Spleen (tissue), 7 donors: Measurements from ENCODE around the gene SIGLEC1.

ENCODE experiments used
- POLR2A ChIP-seq, 3 donors: fragments of 450-650 bp; IDR thresholded peaks; one replicate each; pipeline ENCODE4 v1.5.1; 2017; ENCODE audit warnings: antibody characterized with exemption in 3 of 3, mild to moderate bottlenecking in 1 of 3
- TF ChIP-seq, protein P1 (sequence below), 11 experiments: fragments of 200-600 bp in 7 of 11; fragments of 450-650 bp in 4 of 11; sonication (generic) in 4 of 11; IDR thresholded peaks in 8 of 11; conservative IDR thresholded peaks in 3 of 11; 1 replicate in 7 of 11; 2 replicates in 4 of 11; pipeline versions ENCODE4 v1.4.0 to v1.8.0; 2016 to 2021; ENCODE audit warnings: antibody characterized with exemption in 11 of 11, inconsistent platforms in 4 of 11, mild to moderate bottlenecking in 1 of 11
- donor health status: DM: no; HTN: no; CAD: no; lungs with moderate emphysema.
- donor health status: DM: no; HTN: no; CAD: no.
- donor health status: DM: no; HTN: no; CAD: no.

DNA sequence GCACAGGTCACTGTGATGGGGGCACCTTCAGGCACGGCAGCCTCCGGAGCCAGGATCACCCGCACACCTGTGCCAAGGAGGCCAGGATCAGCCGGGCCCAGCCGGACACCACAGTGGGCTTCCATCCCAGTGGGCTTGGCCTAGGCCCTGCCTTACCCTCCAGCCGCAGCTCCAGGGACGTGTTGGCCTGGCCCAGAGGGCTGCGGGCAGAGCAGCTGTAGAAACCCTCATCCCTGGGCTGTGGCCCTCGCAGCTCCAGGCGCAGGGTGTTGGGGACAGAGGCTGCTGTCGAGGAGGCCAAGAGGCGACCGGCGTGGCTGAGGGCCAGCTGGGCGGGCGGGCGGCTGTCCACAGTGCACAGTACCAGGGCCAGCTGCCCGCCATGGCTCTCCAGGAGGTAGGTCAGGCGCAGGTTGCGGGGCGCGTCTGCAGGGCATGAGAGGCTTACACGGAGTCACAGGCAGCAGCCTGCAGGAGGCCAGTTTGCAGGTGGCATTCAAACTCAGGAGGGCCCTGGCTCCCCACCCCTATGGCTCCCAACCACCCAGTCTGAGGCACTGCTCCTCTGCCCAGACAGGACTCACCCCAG lies 19.6 kb downstream of the SIGLEC1 start:
- TF ChIP-seq POLR2A (IDR thresholded peaks at IDR 0.05), result no peak
- TF ChIP-seq, protein P1, sequence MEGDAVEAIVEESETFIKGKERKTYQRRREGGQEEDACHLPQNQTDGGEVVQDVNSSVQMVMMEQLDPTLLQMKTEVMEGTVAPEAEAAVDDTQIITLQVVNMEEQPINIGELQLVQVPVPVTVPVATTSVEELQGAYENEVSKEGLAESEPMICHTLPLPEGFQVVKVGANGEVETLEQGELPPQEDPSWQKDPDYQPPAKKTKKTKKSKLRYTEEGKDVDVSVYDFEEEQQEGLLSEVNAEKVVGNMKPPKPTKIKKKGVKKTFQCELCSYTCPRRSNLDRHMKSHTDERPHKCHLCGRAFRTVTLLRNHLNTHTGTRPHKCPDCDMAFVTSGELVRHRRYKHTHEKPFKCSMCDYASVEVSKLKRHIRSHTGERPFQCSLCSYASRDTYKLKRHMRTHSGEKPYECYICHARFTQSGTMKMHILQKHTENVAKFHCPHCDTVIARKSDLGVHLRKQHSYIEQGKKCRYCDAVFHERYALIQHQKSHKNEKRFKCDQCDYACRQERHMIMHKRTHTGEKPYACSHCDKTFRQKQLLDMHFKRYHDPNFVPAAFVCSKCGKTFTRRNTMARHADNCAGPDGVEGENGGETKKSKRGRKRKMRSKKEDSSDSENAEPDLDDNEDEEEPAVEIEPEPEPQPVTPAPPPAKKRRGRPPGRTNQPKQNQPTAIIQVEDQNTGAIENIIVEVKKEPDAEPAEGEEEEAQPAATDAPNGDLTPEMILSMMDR (IDR thresholded peaks at IDR 0.05 in 8 of 11, conservative IDR thresholded peaks at IDR 0.05 in 3 of 11), result no peak
